ENCODE measurements around the gene KCND3.

Gene KCND3

DNA sequence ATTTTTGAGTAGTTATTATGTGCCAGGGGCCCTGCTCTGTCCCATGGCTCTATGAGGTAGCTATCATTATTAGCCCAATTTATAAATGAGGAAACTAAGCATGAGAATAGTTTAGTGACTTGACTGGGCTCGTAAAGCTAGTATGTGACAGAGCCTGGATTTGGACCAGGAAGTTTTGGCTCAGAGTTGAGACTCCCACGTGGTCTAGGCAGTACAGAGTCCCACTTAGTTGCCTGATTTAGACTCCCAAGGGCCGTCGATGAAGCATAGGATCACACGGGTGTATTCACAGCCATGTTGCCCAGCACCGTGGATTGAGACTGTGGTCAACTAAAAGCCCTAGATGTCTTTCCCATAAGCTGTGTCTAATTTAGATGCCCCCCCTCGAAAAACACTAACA lies 152.1 kb downstream of the KCND3 start:
- Histone ChIP-seq H3K9me3 (ENCODE audit: severe bottlenecking) (no peaks in the 10 kb centered on the region), H3K4me1 (ENCODE audit: insufficient read depth, poor library complexity, severe bottlenecking) (no peaks in the 10 kb centered on the region), H3K36me3 (ENCODE audit: low read depth) (no peaks in the 10 kb centered on the region), H3K4me3 (ENCODE audit: severe bottlenecking) (no peak overlapping the region), H3K27ac (ENCODE audit: poor library complexity, severe bottlenecking) (no peak overlapping the region), H3K27me3 (ENCODE audit: insufficient read depth, poor library complexity, severe bottlenecking) (no peaks in the 10 kb centered on the region)
- DNase-seq (ENCODE audit: low spot score): no peak
- TF ChIP-seq, protein P1, sequence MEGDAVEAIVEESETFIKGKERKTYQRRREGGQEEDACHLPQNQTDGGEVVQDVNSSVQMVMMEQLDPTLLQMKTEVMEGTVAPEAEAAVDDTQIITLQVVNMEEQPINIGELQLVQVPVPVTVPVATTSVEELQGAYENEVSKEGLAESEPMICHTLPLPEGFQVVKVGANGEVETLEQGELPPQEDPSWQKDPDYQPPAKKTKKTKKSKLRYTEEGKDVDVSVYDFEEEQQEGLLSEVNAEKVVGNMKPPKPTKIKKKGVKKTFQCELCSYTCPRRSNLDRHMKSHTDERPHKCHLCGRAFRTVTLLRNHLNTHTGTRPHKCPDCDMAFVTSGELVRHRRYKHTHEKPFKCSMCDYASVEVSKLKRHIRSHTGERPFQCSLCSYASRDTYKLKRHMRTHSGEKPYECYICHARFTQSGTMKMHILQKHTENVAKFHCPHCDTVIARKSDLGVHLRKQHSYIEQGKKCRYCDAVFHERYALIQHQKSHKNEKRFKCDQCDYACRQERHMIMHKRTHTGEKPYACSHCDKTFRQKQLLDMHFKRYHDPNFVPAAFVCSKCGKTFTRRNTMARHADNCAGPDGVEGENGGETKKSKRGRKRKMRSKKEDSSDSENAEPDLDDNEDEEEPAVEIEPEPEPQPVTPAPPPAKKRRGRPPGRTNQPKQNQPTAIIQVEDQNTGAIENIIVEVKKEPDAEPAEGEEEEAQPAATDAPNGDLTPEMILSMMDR (IDR thresholded peaks at IDR 0.05; ENCODE audit: poor library complexity, severe bottlenecking): no peak
- ATAC-seq (ENCODE audit: low read depth): no peak

DNA sequence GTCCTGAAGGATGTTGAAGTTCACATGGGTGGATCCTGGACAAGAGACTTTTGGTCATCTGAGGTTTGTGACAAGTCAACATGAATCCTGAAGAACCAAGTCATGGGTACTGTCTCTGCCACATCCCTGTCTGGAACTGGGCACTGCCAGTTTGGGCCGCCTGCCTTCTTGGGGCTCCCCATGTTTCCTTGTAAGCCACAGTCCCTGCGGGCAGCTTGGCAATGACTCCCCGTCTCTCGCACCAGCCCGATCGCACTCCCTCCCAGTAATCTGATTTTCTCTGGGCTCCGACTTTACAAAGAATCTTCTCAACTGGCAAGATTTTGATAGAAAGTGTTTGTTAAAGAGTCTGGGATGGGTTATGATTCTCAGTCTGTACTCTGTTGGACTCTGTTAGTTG lies 153.4 kb downstream of the KCND3 start:
- ATAC-seq (ENCODE audit: low read depth) (no peak), DNase-seq (ENCODE audit: low spot score) (no peak)
- TF ChIP-seq, protein P1 (IDR thresholded peaks at IDR 0.05; ENCODE audit: poor library complexity, severe bottlenecking): no peak
- Histone ChIP-seq H3K4me3 (ENCODE audit: severe bottlenecking) (no peak overlapping the region), H3K27me3 (ENCODE audit: insufficient read depth, poor library complexity, severe bottlenecking) (no peaks in the 10 kb centered on the region), H3K9me3 (ENCODE audit: severe bottlenecking) (no peaks in the 10 kb centered on the region), H3K4me1 (ENCODE audit: insufficient read depth, poor library complexity, severe bottlenecking) (no peaks in the 10 kb centered on the region), H3K27ac (ENCODE audit: poor library complexity, severe bottlenecking) (no peak overlapping the region), H3K36me3 (ENCODE audit: low read depth) (no peaks in the 10 kb centered on the region)

DNA sequence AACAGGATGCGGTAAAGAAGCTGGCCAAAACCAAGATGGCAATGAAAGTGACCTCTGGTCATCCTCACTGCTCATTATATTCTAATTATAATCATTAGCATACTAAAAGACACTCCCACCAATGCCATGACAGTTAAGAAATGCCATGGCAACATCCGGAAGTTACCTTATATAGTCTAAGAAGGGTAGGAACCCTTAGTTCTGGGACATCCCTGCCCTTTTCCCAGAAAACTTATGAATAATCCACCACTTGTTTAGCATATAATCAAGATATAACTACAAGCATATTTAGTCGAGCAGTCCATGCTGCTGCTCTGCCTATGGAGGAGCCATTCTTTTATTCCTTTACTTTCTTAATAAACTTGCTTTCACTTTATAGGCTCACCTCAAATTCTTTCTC lies 154.0 kb downstream of the KCND3 start:
- Histone ChIP-seq H3K36me3 (ENCODE audit: low read depth) (no peaks in the 10 kb centered on the region), H3K4me1 (ENCODE audit: insufficient read depth, poor library complexity, severe bottlenecking) (no peaks in the 10 kb centered on the region), H3K9me3 (ENCODE audit: severe bottlenecking) (no peaks in the 10 kb centered on the region), H3K27me3 (ENCODE audit: insufficient read depth, poor library complexity, severe bottlenecking) (no peaks in the 10 kb centered on the region), H3K27ac (ENCODE audit: poor library complexity, severe bottlenecking) (no peak overlapping the region), H3K4me3 (ENCODE audit: severe bottlenecking) (no peak overlapping the region)
- DNase-seq (ENCODE audit: low spot score) (no peak), ATAC-seq (ENCODE audit: low read depth) (no peak)
- TF ChIP-seq, protein P1 (IDR thresholded peaks at IDR 0.05; ENCODE audit: poor library complexity, severe bottlenecking): no peak

DNA sequence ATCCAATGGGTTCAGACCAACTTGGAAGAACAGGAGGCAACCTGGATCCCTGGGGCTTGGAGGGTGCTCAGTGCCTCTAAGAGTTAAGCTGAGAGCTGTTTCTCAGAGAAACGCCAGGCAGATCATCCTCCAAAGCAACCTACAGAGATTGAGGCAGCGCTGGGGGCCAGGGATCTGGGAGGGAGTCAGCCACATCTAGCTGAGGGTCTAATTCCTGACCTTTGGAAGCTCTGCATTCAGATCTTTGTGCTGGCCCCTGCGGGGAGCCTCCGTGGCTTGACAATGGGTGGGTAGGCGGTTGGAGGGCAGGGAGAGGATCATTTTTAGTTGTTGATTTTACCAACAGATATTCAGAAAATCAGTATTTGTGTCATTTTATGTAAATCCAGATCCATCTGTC lies 154.5 kb downstream of the KCND3 start:
- H3K4me3 ChIP-seq (ENCODE audit: severe bottlenecking): no peak overlapping the region

DNA sequence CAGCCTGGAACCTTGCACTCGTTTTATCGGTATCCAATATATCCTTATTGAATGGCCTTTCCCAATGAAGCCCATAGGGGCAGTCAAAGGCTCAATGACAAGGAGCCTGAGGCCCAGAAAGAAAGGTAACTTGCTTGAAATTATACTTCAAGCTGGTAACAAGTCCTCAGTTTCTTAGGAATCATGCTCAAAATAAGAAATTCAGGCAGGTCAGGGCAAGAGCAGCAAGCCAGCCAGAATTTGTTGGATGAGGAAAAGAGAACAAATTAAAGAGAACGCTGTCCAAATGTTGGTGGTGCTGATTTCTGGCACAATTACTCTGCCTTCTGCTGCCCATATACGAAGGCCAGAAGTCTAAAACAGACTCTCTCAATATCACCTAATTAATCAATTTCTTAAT lies 156.1 kb downstream of the KCND3 start:
- TF ChIP-seq, protein P1 (IDR thresholded peaks at IDR 0.05; ENCODE audit: poor library complexity, severe bottlenecking): no peak
- ATAC-seq (ENCODE audit: low read depth) (no peak), DNase-seq (ENCODE audit: low spot score) (no peak)
- no peaks in the 10 kb centered on the region for H3K4me1 ChIP-seq (ENCODE audit: insufficient read depth, poor library complexity, severe bottlenecking)
- no peaks in the 10 kb centered on the region for H3K27me3 ChIP-seq (ENCODE audit: insufficient read depth, poor library complexity, severe bottlenecking)
- H3K4me3 ChIP-seq (ENCODE audit: severe bottlenecking): no peak overlapping the region
- H3K9me3 ChIP-seq (ENCODE audit: severe bottlenecking): no peaks in the 10 kb centered on the region
- H3K36me3 ChIP-seq (ENCODE audit: low read depth): no peaks in the 10 kb centered on the region
- H3K27ac ChIP-seq (ENCODE audit: poor library complexity, severe bottlenecking): no peak overlapping the region

More for the DNA sequence above, 154.5 kb downstream of the KCND3 start:
- TF ChIP-seq, protein P1 (IDR thresholded peaks at IDR 0.05; ENCODE audit: poor library complexity, severe bottlenecking): no peak
- Histone ChIP-seq H3K36me3 (ENCODE audit: low read depth) (no peaks in the 10 kb centered on the region), H3K27me3 (ENCODE audit: insufficient read depth, poor library complexity, severe bottlenecking) (no peaks in the 10 kb centered on the region), H3K9me3 (ENCODE audit: severe bottlenecking) (no peaks in the 10 kb centered on the region), H3K27ac (ENCODE audit: poor library complexity, severe bottlenecking) (no peak overlapping the region), H3K4me1 (ENCODE audit: insufficient read depth, poor library complexity, severe bottlenecking) (no peaks in the 10 kb centered on the region)
- DNase-seq (ENCODE audit: low spot score) (no peak), ATAC-seq (ENCODE audit: low read depth) (no peak)
